Mesendoderm (in vitro differentiated cells): ENCODE data around the gene LILRA5.

Experiments used
- DNase-seq: peaks from one replicate; pipeline ENCODE4 v3.0.0; 2013
- H2AK5ac ChIP-seq: 2 replicates; pipeline ENCODE4 v1.6.1; 2013; ENCODE audit warnings: low read length, inconsistent platforms
- H2BK120ac ChIP-seq: 2 replicates; pipeline ENCODE4 v1.6.1; 2013; ENCODE audit warnings: low read depth, mild to moderate bottlenecking, low read length, moderate library complexity, mixed read lengths
- H2BK15ac ChIP-seq: replicated peaks from 2 replicates; pipeline ENCODE4 v1.6.1; 2013; ENCODE audit warnings: low read depth, mild to moderate bottlenecking, moderate library complexity
- H2BK5ac ChIP-seq: 2 replicates; pipeline ENCODE4 v1.6.1; 2013; ENCODE audit warnings: low read length, inconsistent platforms
- H3K18ac ChIP-seq: 2 replicates; pipeline ENCODE4 v1.6.1; 2013; ENCODE audit warnings: mild to moderate bottlenecking, low read length, mixed read lengths
- H3K23ac ChIP-seq: one replicate; pipeline ENCODE4 v1.6.1; 2013; ENCODE audit warnings: low read length
- H3K27ac ChIP-seq: 2 replicates; pipeline ENCODE4 v1.5.1; 2013; ENCODE audit warnings: low read depth, mild to moderate bottlenecking, inconsistent platforms, low read length, moderate library complexity
- H3K27me3 ChIP-seq: 2 replicates; pipeline ENCODE4 v1.6.1; 2013; ENCODE audit warnings: low read length, control low read depth, mild to moderate bottlenecking, inconsistent platforms; ENCODE audit not compliant: insufficient read depth, poor library complexity
- H3K36me3 ChIP-seq: 2 replicates; pipeline ENCODE4 v1.6.1; 2013; ENCODE audit warnings: low read length, inconsistent platforms; ENCODE audit not compliant: control insufficient read depth, insufficient read depth
- H3K4ac ChIP-seq: one replicate; pipeline ENCODE4 v1.6.1; 2013; ENCODE audit warnings: low read depth, mild to moderate bottlenecking, low read length, moderate library complexity
- H3K4me1 ChIP-seq: 2 replicates; pipeline ENCODE4 v1.6.1; 2013; ENCODE audit warnings: low read depth, low read length, inconsistent platforms; ENCODE audit not compliant: control insufficient read depth
- H3K4me2 ChIP-seq: 2 replicates; pipeline ENCODE4 v1.6.1; 2013; ENCODE audit warnings: low read length
- H3K4me3 ChIP-seq: 2 replicates; pipeline ENCODE4 v1.5.1; 2013; ENCODE audit warnings: mild to moderate bottlenecking, low read length
- H3K56ac ChIP-seq: one replicate; pipeline ENCODE4 v1.6.1; 2013; ENCODE audit warnings: low read length
- H3K79me1 ChIP-seq: 2 replicates; pipeline ENCODE4 v1.6.1; 2013; ENCODE audit warnings: low read length, inconsistent platforms
- H3K79me2 ChIP-seq: 2 replicates; pipeline ENCODE4 v1.6.1; 2013; ENCODE audit warnings: mild to moderate bottlenecking, low read length; ENCODE audit not compliant: control insufficient read depth, insufficient read depth
- H3K9ac ChIP-seq: 2 replicates; pipeline ENCODE4 v1.6.1; 2013; ENCODE audit warnings: low read length, inconsistent platforms
- H4K5ac ChIP-seq: one replicate; pipeline ENCODE4 v1.6.1; 2013; ENCODE audit warnings: low read length
- H4K8ac ChIP-seq: one replicate; pipeline ENCODE4 v1.6.1; 2013; ENCODE audit warnings: low read depth, mild to moderate bottlenecking, control low read depth, low read length, moderate library complexity
- WGBS: extraction: QIAGEN DNeasy Blood & Tissue Kit; methylation state at CpG from one replicate; pipeline ENCODE4 v1.1.7; 2013; ENCODE audit warnings: low lambda C conversion rate, missing lambda C conversion rate; ENCODE audit not compliant: insufficient coverage; ENCODE audit errors: extremely low coverage; 5-methylcytosine and 5-hydroxymethylcytosine counted together

The LILRA5 gene

DNA sequence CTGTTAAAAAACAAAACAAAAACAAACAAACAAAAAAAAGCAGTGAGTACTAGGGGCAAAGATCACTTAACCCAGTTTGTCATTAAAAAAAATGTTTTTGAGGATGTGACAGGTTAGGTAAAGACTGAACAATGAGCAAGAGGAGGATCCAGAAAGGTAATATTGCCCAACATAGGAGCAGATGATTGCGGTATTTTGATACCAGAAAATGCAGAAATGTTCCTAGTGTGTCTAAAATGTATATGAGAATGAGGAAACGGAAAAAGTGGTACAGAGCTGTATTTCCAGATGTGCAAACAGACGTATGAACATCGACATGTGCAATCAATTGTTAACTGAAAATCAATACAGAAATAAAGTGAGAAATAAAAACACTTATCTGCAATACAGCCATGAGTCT, 30.9 kb upstream of the LILRA5 start:
- Histone ChIP-seq H2BK120ac (no peak overlapping the region), H3K36me3 (no peaks in the 10 kb centered on the region), H3K9ac (no peak overlapping the region), H4K8ac (no peak overlapping the region), H2BK5ac (no peak overlapping the region), H3K4me3 (no peak overlapping the region), H3K56ac (no peak overlapping the region), H4K5ac (no peak overlapping the region), H3K27ac (no peak overlapping the region), H3K4ac (no peak overlapping the region), H2BK15ac (no peak overlapping the region), H3K23ac (no peak overlapping the region), H3K18ac (no peak overlapping the region), H3K79me2 (no peaks in the 10 kb centered on the region), H3K27me3 (no peaks in the 10 kb centered on the region), H2AK5ac (no peak overlapping the region), H3K79me1 (no peaks in the 10 kb centered on the region), H3K4me2 (no peak overlapping the region), H3K4me1 (no peaks in the 10 kb centered on the region)
- WGBS, result no CpG with 5 or more reads among the region's 4 CpGs
- no peak for DNase-seq

DNA sequence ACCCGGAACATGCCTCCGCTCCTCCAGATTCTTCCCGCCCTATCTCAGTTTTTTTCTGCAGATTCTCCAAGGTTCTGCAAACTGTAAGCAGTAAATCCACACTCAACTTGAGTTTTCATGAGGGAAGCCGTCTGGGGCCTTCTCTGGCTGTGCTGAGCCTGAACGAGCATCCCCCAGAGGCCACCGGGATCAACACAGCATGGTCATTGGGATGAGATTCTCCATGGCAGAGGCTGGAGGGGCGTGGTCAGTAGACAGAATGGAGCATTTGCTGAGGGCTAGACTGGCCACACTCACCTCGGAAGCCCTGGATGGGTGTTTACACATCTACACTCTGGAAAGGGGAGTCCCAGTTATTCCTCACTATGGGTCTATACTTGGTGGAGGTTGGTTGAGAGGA, 28.3 kb upstream of the LILRA5 start:
- H3K23ac ChIP-seq, result no peak overlapping the region
- no peaks in the 10 kb centered on the region for H3K79me2 ChIP-seq
- no peaks in the 10 kb centered on the region for H3K36me3 ChIP-seq
- H3K9ac ChIP-seq, result no peak overlapping the region
- no peak overlapping the region for H3K4me3 ChIP-seq
- H2BK5ac ChIP-seq, result no peak overlapping the region
- no peaks in the 10 kb centered on the region for H3K4me1 ChIP-seq
- no peak for DNase-seq
- no peak overlapping the region for H2BK15ac ChIP-seq
- no peak overlapping the region for H2AK5ac ChIP-seq
- no peak overlapping the region for H3K27ac ChIP-seq
- no peak overlapping the region for H3K4ac ChIP-seq
- no peaks in the 10 kb centered on the region for H3K79me1 ChIP-seq
- H4K8ac ChIP-seq, result no peak overlapping the region
- no peak overlapping the region for H4K5ac ChIP-seq
- H2BK120ac ChIP-seq, result no peak overlapping the region
- H3K27me3 ChIP-seq, result no peaks in the 10 kb centered on the region
- no peak overlapping the region for H3K18ac ChIP-seq
- H3K4me2 ChIP-seq, result no peak overlapping the region
- WGBS, result no CpG with 5 or more reads among the region's 8 CpGs
- no peak overlapping the region for H3K56ac ChIP-seq

DNA sequence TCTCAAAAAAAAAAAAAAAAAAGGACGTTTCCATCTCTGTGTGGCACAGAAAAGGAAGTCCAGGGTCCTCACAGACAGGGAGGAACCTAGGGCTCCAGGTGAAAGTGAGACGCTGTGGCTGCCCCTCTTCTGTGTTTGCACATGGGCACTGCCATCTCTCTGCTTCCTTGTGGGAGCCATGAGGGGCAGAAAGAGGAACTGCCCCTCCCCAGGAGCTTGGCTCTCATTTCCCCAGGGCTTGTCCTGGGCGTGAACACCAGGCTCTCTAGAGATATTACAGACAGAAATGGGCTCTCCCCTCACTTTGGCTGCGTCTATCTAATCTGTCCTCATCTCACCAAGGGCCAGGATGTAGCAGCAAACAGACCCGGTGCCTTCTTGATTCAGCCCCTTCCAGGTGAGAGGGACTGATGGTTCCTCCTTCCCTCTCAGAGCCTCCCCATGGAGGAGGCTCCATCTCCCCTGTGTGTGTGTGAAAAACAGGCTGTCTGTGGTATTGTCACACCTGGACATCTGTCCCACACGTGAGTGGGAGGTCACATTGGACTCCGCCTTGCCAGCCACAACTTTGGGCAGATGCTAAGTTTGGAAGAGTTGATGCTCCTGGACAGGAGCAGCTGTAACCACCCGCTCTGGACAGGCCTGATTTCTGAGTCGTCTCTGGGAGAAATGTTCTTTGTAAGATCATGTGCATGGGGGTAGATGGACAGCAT, 26.8 kb upstream of the LILRA5 start:
- H3K79me2 ChIP-seq, result no peaks in the 10 kb centered on the region
- H3K4me3 ChIP-seq, result no peak overlapping the region
- H3K36me3 ChIP-seq, result no peaks in the 10 kb centered on the region
- H3K56ac ChIP-seq, result no peak overlapping the region
- no peak overlapping the region for H2BK5ac ChIP-seq
- H3K4ac ChIP-seq, result no peak overlapping the region
- H3K27ac ChIP-seq, result no peak overlapping the region
- no CpG with 5 or more reads among the region's 9 CpGs for WGBS
- no peaks in the 10 kb centered on the region for H3K79me1 ChIP-seq
- no peak overlapping the region for H4K5ac ChIP-seq
- H3K4me1 ChIP-seq, result no peaks in the 10 kb centered on the region
- H4K8ac ChIP-seq, result no peak overlapping the region
- H2BK15ac ChIP-seq, result no peak overlapping the region
- no peak overlapping the region for H3K23ac ChIP-seq
- H3K9ac ChIP-seq, result no peak overlapping the region
- DNase-seq, result no peak
- H3K27me3 ChIP-seq, result no peaks in the 10 kb centered on the region
- H2BK120ac ChIP-seq, result no peak overlapping the region
- no peak overlapping the region for H3K18ac ChIP-seq
- H2AK5ac ChIP-seq, result no peak overlapping the region
- H3K4me2 ChIP-seq, result no peak overlapping the region

DNA sequence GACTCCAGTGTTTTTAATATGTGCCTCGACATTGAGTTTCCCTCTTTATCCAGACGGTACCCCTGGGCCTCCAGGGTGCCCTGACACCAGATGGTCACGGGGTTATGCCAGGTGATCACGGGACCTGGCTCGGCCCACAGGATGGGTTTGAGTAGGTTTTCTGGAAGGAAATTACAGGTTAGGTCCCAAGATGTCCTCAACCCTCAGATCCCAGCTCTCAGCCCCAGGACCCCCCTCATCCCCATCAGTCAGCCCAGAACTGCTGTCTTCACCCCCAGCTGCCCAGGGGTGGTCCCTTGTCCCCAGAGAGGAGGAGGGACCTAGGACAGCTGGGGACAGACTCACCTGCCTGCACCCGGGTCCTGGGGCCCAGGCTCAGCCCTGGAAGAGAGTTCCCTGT, 25.6 kb upstream of the LILRA5 start:
- no peak overlapping the region for H3K4me3 ChIP-seq
- H2BK5ac ChIP-seq, result no peak overlapping the region
- H2AK5ac ChIP-seq, result no peak overlapping the region
- no peak overlapping the region for H3K9ac ChIP-seq
- no peak overlapping the region for H4K5ac ChIP-seq
- H3K27ac ChIP-seq, result no peak overlapping the region
- no peak overlapping the region for H3K4ac ChIP-seq
- H3K4me2 ChIP-seq, result no peak overlapping the region
- H3K4me1 ChIP-seq, result no peaks in the 10 kb centered on the region
- H2BK15ac ChIP-seq, result no peak overlapping the region
- H3K27me3 ChIP-seq, result no peaks in the 10 kb centered on the region
- H3K56ac ChIP-seq, result no peak overlapping the region
- no peak overlapping the region for H2BK120ac ChIP-seq
- no CpG with 5 or more reads among the region's 6 CpGs for WGBS
- DNase-seq, result no peak
- H3K23ac ChIP-seq, result no peak overlapping the region
- H3K36me3 ChIP-seq, result no peaks in the 10 kb centered on the region
- no peak overlapping the region for H3K18ac ChIP-seq
- H3K79me1 ChIP-seq, result no peaks in the 10 kb centered on the region
- no peaks in the 10 kb centered on the region for H3K79me2 ChIP-seq
- no peak overlapping the region for H4K8ac ChIP-seq

DNA sequence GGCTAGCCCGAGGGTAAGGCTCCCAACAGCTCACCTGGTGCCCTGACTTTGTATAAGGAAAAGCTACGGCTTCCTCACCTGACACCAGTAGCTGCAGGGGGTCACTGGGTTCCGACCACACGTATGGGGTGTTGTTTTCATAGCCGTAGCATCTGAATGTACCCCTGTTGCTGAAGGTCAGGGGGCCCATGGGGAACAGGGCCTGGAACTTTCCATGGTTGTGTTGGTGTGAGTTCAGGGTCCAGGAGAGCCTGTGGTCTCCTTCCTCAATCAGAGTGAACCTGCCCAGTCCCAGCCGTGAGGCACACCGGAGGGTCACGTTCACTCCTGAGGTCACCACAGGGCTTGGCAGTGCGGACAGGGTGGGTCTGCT, 24.9 kb upstream of the LILRA5 start:
- Histone ChIP-seq H4K8ac (no peak overlapping the region), H2AK5ac (no peak overlapping the region), H3K79me1 (no peaks in the 10 kb centered on the region), H3K27ac (no peak overlapping the region), H4K5ac (no peak overlapping the region), H3K4me2 (no peak overlapping the region), H3K56ac (no peak overlapping the region), H2BK15ac (no peak overlapping the region), H3K23ac (no peak overlapping the region), H3K9ac (no peak overlapping the region), H3K36me3 (no peaks in the 10 kb centered on the region), H2BK5ac (no peak overlapping the region), H2BK120ac (no peak overlapping the region), H3K4me3 (no peak overlapping the region), H3K79me2 (no peaks in the 10 kb centered on the region), H3K27me3 (no peaks in the 10 kb centered on the region), H3K18ac (no peak overlapping the region), H3K4ac (no peak overlapping the region), H3K4me1 (no peaks in the 10 kb centered on the region)
- DNase-seq, result no peak
- no CpG with 5 or more reads among the region's 9 CpGs for WGBS
